SK-N-SH (cell line): ENCODE measurements around the gene PTPRK.

Source experiments
- CTCF ChIP-seq: fragments of 200-600 bp; sonication (generic); IDR thresholded peaks from 2 replicates; pipeline ENCODE4 v1.6.1; 2017; ENCODE audit warnings: antibody characterized with exemption, mild to moderate bottlenecking, moderate library complexity
- EP300 ChIP-seq, 2 experiments: IDR thresholded peaks; 2 replicates each; pipeline versions ENCODE4 v1.4.0 to v1.6.1; 2012; ENCODE audit warnings: borderline replicate concordance in 1 of 2, low read depth in 1 of 2, low read length in 1 of 2
- FOSL2 ChIP-seq: IDR thresholded peaks from 2 replicates; pipeline ENCODE4 v1.4.0; 2012; ENCODE audit warnings: low read depth, mild to moderate bottlenecking, moderate library complexity, borderline replicate concordance
- GABPA ChIP-seq: IDR thresholded peaks from 2 replicates; pipeline ENCODE4 v1.4.0; 2012; ENCODE audit warnings: low read depth, mild to moderate bottlenecking
- IRF3 ChIP-seq: fragments of 150-350 bp; IDR thresholded peaks from 2 replicates; pipeline ENCODE4 v1.6.1; 2016; ENCODE audit warnings: mild to moderate bottlenecking, low read depth, low read length
- MAX ChIP-seq: IDR thresholded peaks from 2 replicates; pipeline ENCODE4 v1.4.0; 2012; ENCODE audit warnings: low read depth
- MXI1 ChIP-seq: IDR thresholded peaks from 2 replicates; pipeline ENCODE4 v1.6.1; 2012; ENCODE audit warnings: mild to moderate bottlenecking, low read depth, low read length, improper control_type of control experiment
- NFIC ChIP-seq: IDR thresholded peaks from 2 replicates; pipeline ENCODE4 v1.4.0; 2012; ENCODE audit warnings: borderline replicate concordance
- NRF1 ChIP-seq: IDR thresholded peaks from 2 replicates; pipeline ENCODE4 v1.6.1; 2012; ENCODE audit warnings: low read depth, mild to moderate bottlenecking, low read length
- POLR2AphosphoS5 ChIP-seq: IDR thresholded peaks from 2 replicates; pipeline ENCODE4 v1.6.1; 2012; ENCODE audit warnings: low read depth, low read length
- RAD21 ChIP-seq: IDR thresholded peaks from 2 replicates; pipeline ENCODE4 v1.6.1; 2012; ENCODE audit warnings: mild to moderate bottlenecking, low read length
- RXRA ChIP-seq: IDR thresholded peaks from 2 replicates; pipeline ENCODE4 v1.4.0; 2012; ENCODE audit warnings: low read depth, mild to moderate bottlenecking, borderline replicate concordance
- SMC3 ChIP-seq: IDR thresholded peaks from 2 replicates; pipeline ENCODE4 v1.6.1; 2012; ENCODE audit warnings: low read depth, low read length, improper control_type of control experiment

- TF ChIP-seq GABPA, result no peak
- TF ChIP-seq EP300 (IDR thresholded peaks at IDR 0.05; ENCODE audit: borderline replicate concordance in 1 of 2, low read depth in 1 of 2, low read length in 1 of 2), result no peak
- no peak for TF ChIP-seq CTCF
- no peak for TF ChIP-seq NFIC
- TF ChIP-seq RAD21, result no peak
- no peak for TF ChIP-seq POLR2AphosphoS5
- no peak for TF ChIP-seq SMC3
- TF ChIP-seq NRF1, result no peak
- no peak for TF ChIP-seq IRF3
- TF ChIP-seq MXI1, result no peak
- TF ChIP-seq RXRA, result no peak
- TF ChIP-seq FOSL2, result no peak
- TF ChIP-seq MAX, result no peak
Observed at GRCh38 chr6:128252341-128253176, 267.8 kb downstream of the PTPRK start.
